Suppressor macrophage treated with lipopolysaccharide for 4 hours (primary cell): ENCODE data around the gene PTGES3L.

Experiments used
- DNase-seq: peaks from one replicate; pipeline ENCODE4 v3.0.0-alpha.2; 2020

The PTGES3L gene

DNA sequence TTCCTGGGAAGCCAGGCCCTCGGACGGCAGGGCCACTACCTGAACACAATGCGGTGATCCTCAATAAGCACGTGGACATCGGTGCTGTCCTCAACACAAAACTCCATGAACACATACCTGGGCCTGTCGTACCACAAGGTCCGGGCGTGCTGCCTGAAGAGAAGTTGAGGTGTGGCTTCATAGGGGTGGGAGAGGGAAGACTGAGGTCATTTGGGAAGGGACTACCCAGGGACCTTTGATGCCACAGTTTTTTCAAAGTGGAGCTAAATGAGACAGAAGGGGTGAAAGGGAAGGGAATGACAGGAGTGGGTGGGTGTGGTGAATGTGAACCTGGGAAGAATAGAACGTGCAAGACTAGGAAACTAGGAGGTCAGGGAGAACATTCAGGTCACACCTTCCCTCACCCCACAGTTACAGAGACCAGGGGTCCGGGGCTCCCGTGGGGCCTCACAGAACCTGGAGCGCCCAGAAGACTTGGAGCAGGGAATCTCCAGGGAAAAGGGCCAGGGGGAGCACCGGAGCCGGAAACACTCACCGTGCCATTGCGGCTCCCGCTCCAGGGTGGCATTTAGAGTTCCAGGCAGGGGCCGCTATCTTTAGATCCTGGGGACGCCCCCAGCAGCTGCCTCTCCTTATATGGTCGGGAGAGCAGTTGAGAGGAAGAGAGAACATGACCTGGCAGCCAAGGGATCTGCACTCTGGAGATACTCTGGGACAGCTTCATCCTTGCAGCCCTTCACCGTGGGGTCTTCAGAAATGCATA, at the start of gene PTGES3L:
Gene PTGES3L, minus strand, starts transcription at position 570 of the 763 bp plus-strand sequence. Its CDS starts 27 bp downstream, at position 543.
- peak; percentile 50 for DNase-seq

DNA sequence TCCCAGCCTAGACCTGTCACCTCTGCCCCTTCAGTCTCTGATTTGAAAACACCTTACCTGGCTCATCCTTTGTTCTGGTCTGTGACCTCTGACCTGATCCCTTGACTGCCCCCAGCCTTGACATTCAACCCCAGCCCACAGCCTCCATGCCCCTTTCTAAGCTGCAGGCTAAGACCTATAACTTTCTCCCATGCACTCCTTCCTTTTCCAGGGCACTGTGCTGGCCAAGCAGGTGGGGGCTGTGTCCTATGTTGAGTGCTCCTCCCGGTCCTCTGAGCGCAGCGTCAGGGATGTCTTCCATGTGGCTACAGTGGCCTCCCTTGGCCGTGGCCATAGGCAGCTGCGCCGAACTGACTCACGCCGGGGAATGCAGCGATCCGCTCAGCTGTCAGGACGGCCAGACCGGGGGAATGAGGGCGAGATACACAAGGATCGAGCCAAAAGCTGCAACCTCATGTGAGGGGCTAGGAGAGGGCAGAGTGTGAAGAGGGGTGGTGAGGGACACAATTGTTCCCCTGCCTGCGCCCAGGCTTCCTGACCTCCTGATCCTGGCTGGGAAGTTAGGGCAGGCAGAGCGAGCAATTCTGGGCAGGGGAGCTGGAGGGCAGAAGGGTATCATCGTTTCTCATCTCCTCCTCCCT, 48.5 kb upstream of the PTGES3L start:
- DNase-seq = no peak

- no peak for DNase-seq
Observed at GRCh38 chr17:43027091-43028032, 47.5 kb upstream of the PTGES3L start.

DNA sequence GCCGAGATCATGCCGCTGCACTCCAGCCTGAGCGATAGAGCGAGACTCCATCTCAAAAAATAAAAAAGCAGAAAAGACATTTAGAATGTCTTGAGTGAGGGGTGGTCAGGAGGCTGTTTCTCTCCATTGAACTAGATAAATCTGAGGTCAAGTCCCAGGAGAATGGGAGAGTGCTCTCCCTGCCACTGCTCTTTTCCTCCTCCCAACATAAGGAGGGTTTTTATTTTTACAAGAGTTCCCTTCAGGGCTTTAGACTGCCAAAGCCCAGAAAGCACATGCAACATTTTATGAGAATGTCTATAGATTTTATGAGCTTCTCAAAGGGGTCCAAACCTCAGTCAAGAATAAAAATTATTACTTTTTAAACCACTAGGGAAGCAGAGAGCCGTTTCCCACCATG, 46.7 kb upstream of the PTGES3L start:
- DNase-seq = no peak

DNA sequence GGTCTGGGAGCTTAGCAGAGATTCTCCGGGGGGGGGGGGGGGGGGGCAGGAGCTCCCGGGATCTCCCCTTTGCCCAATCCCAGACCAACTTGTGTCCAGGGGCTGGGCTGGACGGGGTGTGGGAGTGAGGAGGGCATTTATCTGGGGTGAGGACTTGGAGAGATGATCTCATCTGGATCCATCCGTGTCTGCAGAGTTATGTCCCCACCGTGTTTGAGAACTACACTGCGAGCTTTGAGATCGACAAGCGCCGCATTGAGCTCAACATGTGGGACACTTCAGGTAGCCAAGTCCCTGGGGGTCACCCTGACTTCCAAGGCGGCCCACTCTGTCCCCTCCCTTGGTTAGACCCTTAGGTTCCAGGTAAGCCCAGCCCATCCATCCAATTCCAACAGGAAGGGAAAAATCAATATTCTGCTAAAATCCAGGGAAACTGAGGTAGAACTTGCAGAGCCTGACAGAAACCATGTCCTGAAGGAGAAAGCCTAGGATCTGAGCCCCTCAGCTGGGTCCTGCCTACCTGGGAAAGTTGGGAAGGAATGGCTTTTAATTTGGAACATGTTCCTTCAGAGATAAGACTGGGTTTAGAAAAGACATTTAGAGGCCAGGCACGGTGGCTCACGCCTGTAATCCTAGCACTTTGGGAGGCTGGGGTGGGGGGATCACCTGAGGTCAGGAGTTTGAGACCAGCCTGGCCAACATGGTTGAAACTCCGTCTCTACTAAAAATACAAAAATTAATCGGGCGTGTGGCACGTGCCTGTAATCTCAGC, 46.1 kb upstream of the PTGES3L start:
- DNase-seq = no peak

DNA sequence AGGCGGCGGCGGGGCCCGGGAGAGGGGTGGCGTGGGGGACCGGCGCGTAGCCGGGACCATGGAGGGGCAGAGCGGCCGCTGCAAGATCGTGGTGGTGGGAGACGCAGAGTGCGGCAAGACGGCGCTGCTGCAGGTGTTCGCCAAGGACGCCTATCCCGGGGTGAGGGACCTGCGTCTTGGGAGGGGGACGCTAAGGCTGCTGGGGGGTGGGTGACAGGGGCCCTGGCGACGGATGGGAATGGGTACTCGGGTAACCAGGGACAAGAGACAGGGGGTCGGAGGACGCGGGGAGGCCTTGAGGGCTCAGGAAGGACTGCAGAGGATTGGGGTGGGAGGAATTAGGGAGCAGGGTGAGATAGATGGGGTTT, 45.4 kb upstream of the PTGES3L start:
- no peak for DNase-seq

GRCh38 chr17:43024407-43025289, 44.8 kb upstream of the PTGES3L start, which contains the start of gene RND2:
Gene RND2, plus strand, starts transcription at chr17:43025231. Its CDS starts 117 bp downstream, at chr17:43025348.
- peak; percentile 85 for DNase-seq

DNA sequence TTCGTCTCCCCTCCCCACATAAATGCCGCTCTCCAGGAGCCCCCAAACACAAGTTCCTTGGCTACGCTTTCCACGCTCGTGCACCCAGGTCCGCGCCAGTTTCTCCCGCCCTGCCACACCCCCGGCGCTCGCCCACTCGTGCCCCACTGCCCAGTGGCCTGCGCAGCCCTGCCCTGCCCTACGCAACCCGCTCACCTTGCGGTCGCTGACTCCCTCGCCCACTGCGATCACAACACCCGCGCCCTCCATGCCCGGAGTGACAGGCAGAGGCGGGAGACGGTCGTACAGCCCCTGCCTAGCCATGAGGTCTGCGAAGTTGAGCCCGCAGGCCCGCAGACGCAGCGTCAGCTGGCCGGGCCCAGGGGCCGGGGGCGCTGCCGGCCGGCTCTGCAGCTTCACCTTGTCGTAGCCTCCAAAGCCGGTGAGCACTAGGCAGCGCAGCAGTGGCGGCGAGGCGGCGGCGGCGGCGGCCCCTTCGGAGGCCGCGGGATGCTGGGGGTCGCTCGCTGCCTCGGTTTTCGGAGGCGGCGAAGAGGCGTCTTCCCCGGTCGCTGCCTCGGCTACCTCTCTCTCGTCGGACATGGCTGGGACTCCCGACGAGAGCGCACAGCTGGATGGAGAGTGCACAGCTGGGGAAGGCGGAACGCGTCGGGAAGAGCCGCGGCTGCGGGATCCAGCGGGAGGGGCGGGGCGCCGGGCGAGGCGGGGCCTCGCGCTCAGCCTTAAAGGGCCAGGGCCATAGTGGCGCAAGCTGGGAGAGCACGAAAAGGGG, 42.0 kb upstream of the PTGES3L start, which contains the start of gene VAT1:
Gene VAT1, minus strand, starts transcription at position 645 of the 772 bp plus-strand sequence. Its CDS starts 63 bp downstream, at position 582.
- peak; percentile 87 for DNase-seq

GRCh38 chr17:43020789-43021740, 41.2 kb upstream of the PTGES3L start:
- DNase-seq = peak; percentile 83

- DNase-seq = no peak
Observed at GRCh38 chr17:43020030-43020621, 40.2 kb upstream of the PTGES3L start.

- DNase-seq = no peak
Observed at GRCh38 chr17:43019418-43019817, 39.5 kb upstream of the PTGES3L start.

DNA sequence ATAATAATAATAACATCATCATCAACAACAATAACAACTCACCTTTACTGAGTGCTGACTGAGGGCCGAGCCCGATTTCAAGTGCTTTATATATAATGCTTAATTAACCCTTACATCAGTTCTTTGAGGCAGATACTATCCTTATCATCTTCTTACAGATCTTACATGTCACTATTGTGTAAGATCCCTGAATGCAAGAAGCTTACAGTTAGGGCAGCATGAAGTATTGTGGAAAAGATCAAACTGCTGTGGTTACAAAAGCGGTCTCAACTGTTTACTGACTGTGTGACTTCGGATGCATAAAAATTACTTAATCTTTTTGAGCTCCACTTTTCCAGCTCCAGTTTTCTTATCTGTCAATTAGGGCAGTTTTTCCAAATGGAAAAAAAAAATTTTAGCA, 39.1 kb upstream of the PTGES3L start:
- DNase-seq = peak; percentile 48

- peak; percentile 43 for DNase-seq
Observed at GRCh38 chr17:43018008-43018853, 38.4 kb upstream of the PTGES3L start.

- no peak for DNase-seq
Observed at GRCh38 chr17:43016216-43016615, 36.3 kb upstream of the PTGES3L start.

DNA sequence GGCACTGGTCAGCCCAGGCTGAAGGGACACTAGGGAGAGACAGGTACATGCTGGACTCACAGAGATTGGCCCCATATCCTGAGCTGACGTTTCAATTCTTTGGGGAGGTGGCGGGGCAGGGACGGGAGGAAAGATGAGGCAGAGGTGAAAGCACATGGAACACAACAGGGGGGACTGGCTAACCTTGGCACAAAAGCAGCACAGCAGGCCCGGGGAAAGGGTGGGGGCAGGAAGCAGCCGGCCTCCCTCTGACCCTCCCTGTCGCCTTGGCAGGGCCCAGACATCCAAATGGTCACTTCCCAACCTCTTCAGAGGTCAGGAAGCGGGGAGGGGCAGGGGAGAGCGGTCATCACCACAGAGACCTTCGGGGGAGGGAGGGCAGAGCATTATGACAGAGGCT, 35.7 kb upstream of the PTGES3L start:
- DNase-seq = no peak

- DNase-seq = no peak
Observed at GRCh38 chr17:43014649-43015542, 35.0 kb upstream of the PTGES3L start.
